T-helper 2 cell (primary cell): ENCODE measurements around the gene GVQW3.

Experiments
- DNase-seq, 5 experiments: peaks; one replicate each; pipeline versions ENCODE4 v3.0.0 to v3.0.0-alpha.2; 2012 to 2022

The GVQW3 gene

DNA sequence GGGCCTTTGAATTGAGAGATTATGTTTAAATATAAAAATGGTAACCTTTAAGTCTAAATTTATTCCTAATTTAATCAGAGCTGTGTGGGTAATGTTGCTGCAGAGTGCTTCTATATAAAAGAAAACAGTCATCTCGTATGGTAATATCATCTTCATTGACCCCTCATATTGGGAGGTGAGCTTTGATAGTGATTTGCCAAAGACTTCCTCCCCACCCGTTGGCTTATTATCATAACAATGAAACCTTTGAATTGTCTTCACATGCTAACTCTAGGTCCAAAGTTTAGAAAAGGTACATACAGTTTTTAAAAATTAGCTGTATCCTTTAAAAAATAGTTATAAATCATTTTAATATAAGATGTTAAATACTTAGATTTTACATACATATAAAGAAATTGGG is 67.4 kb downstream of the GVQW3 start:
- no peak for DNase-seq

DNA sequence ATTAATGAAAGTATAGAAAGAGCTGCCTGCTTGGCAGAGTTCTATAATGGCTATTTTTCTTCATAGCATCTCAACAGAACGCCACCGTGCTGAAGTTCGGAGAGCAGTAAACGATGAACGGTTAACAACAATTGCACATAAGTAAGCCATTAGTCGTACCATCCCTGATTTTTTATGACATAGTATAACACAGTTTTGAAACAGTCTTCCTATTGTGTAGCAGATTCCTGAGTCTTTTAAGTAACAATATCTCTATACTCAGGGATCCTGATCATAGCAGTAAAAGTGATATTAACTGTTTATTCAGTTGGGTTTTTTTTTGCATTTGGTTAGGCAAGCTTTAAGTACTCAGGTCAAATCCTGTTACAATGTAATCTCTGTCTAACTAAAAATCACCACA is 72.1 kb downstream of the GVQW3 start:
- DNase-seq = no peak

DNA sequence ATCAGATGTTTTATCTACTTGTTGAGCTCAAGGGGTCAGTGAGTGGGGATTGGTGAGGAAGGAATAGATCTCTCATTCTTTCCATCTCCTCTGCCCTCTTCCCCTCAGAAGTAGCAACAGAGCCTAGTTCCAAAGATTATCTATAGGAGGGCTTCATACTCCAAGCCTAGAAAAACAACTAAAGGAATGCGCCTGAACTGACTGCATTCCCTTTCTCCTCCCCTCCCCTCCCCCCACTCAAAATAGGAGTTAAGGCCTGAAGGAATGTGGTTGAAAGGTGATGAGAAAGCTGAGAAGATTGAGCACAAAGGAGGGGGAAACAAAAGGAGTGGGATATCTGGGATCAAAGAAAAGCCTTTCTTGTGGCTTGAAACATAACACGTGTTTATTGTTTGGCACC is 74.2 kb downstream of the GVQW3 start:
- no peak for DNase-seq

DNA sequence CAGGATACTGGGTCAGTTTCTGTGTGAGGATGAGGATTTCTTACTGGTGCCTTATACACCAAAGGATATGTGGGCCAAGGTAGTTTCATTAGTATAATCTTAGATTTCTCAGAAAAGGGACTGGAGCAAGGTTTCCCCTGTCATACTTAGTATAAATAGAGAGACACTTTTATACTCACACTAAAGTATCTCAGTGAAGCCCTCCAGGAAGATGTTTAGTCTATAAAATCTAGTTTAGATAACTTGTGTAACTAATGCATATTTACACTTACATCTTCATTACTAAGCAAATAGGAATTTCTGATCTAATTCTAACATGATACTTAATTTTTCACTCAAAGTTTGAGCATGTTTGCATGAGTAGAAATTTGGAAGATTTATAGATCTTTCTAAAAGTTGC is 74.8 kb downstream of the GVQW3 start:
- no peak for DNase-seq

DNA sequence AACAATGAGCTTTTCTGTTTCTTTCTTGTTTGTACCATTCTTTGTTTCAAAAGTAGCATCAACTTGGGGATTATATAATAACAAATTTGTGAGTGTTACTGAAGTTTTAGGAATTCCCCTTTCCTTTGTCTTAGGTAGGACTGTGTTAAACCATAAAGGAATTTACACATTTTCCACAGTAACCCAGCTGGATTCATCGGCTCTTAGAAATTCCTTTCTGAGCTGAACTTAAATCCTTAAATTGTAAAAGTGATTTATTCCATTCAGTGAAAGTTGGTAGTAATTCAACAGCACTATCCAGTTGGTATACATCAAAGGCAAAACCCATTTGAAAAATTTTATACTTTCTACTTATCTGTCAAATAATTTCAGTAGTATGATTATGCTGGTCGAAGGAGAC is 75.4 kb downstream of the GVQW3 start:
- DNase-seq = no peak
